GM12878 (cell line): ENCODE results near the gene ENOX1.

Experiments
- EP300 ChIP-seq, 2 experiments: fragments of 150-350 bp in 1 of 2; IDR thresholded peaks; 2 replicates each; pipeline ENCODE4 v1.6.1; 2011 to 2012; ENCODE audit warnings: low read depth in 2 of 2, low read length in 2 of 2, borderline replicate concordance in 1 of 2, improper control_type of control experiment in 1 of 2, inconsistent platforms in 1 of 2; ENCODE audit not compliant: control insufficient read depth in 1 of 2
- PBX3 ChIP-seq: IDR thresholded peaks from 2 replicates; pipeline ENCODE4 v1.6.1; 2011; ENCODE audit warnings: mild to moderate bottlenecking, low read depth, low read length, moderate library complexity; ENCODE audit not compliant: insufficient replicate concordance

GRCh38 chr13:43387880-43388279 lies 398.9 kb downstream of the ENOX1 start:
- TF ChIP-seq EP300 (IDR thresholded peaks at IDR 0.05; ENCODE audit: borderline replicate concordance in 1 of 2, control insufficient read depth in 1 of 2, low read depth in 2 of 2, low read length in 2 of 2), result no peak
- TF ChIP-seq PBX3, result no peak
